Neuronal stem cell (in vitro differentiated cells): ENCODE data around the gene CD83.

Experiments used
- DNase-seq: peaks from one replicate; pipeline ENCODE4 v3.0.0-alpha.2; 2013; ENCODE audit warnings: low spot score
- H2AFZ ChIP-seq: one replicate; pipeline ENCODE4 v1.6.1; 2013; ENCODE audit warnings: mild to moderate bottlenecking, low read length, inconsistent platforms
- H2AK5ac ChIP-seq: 2 replicates; pipeline ENCODE4 v1.6.1; 2013; ENCODE audit warnings: low read depth, mild to moderate bottlenecking, inconsistent platforms, low read length, moderate library complexity, mixed read lengths
- H2BK120ac ChIP-seq: 2 replicates; pipeline ENCODE4 v1.6.1; 2013; ENCODE audit warnings: low read depth, mild to moderate bottlenecking, inconsistent platforms, low read length, moderate library complexity, mixed read lengths
- H2BK12ac ChIP-seq: one replicate; pipeline ENCODE4 v1.6.1; 2013; ENCODE audit warnings: low read length, inconsistent platforms
- H2BK15ac ChIP-seq: 2 replicates; pipeline ENCODE4 v1.6.1; 2013; ENCODE audit warnings: mild to moderate bottlenecking, low read length, inconsistent platforms, mixed read lengths
- H2BK5ac ChIP-seq: one replicate; pipeline ENCODE4 v1.6.1; 2013; ENCODE audit warnings: inconsistent platforms, mild to moderate bottlenecking, low read length, moderate library complexity
- H3K14ac ChIP-seq: one replicate; pipeline ENCODE4 v1.6.1; 2013; ENCODE audit warnings: low read length, inconsistent platforms
- H3K18ac ChIP-seq: 2 replicates; pipeline ENCODE4 v1.6.1; 2013; ENCODE audit warnings: low read length, inconsistent platforms
- H3K23ac ChIP-seq: 2 replicates; pipeline ENCODE4 v1.6.1; 2013; ENCODE audit warnings: low read depth, mild to moderate bottlenecking, mixed read lengths, low read length, inconsistent platforms; ENCODE audit not compliant: poor library complexity
- H3K27ac ChIP-seq: replicated peaks from 3 replicates; pipeline ENCODE4 v1.5.1; 2013; ENCODE audit warnings: low read length, inconsistent platforms
- H3K27me3 ChIP-seq, 3 experiments: 2 replicates each; pipeline ENCODE4 v1.6.1; 2013; ENCODE audit warnings: low read length in 3 of 3, mild to moderate bottlenecking in 2 of 3, inconsistent platforms in 1 of 3, low read depth in 1 of 3, mixed read lengths in 1 of 3, moderate library complexity in 1 of 3; ENCODE audit not compliant: control insufficient read depth in 3 of 3, insufficient read depth in 3 of 3
- H3K36me3 ChIP-seq, 2 donors: replicated peaks in 1 of 2; 2 replicates each; pipeline ENCODE4 v1.6.1; 2013; ENCODE audit warnings: low read length in 2 of 2; ENCODE audit not compliant: control insufficient read depth in 2 of 2, insufficient read depth in 2 of 2
- H3K4ac ChIP-seq: 2 replicates; pipeline ENCODE4 v1.6.1; 2013; ENCODE audit warnings: inconsistent platforms, mild to moderate bottlenecking, low read length, moderate library complexity
- H3K4me1 ChIP-seq, 2 donors: 1 replicate in 1 of 2; 2 replicates in 1 of 2; pipeline ENCODE4 v1.6.1; 2013; ENCODE audit warnings: low read length in 2 of 2, low read depth in 1 of 2; ENCODE audit not compliant: control insufficient read depth in 2 of 2, insufficient read depth in 1 of 2
- H3K4me2 ChIP-seq: one replicate; pipeline ENCODE4 v1.6.1; 2013; ENCODE audit warnings: mild to moderate bottlenecking, low read length, inconsistent platforms; ENCODE audit not compliant: insufficient read depth, poor library complexity, severe bottlenecking
- H3K4me3 ChIP-seq, 2 donors: 2 replicates each; pipeline ENCODE4 v1.5.1; 2013; ENCODE audit warnings: low read length in 2 of 2, mild to moderate bottlenecking in 2 of 2, inconsistent platforms in 1 of 2, moderate library complexity in 1 of 2
- H3K79me1 ChIP-seq: one replicate; pipeline ENCODE4 v1.6.1; 2013; ENCODE audit warnings: low read depth, mild to moderate bottlenecking, inconsistent platforms, low read length, moderate library complexity
- H3K9ac ChIP-seq: one replicate; pipeline ENCODE4 v1.6.1; 2013; ENCODE audit warnings: mild to moderate bottlenecking, low read depth, low read length, inconsistent platforms; ENCODE audit not compliant: poor library complexity
- H3K9me3 ChIP-seq, 2 donors: replicated peaks in 1 of 2; 2 replicates each; pipeline versions ENCODE3 to v1.6.1; 2013; ENCODE audit warnings: low read length in 2 of 2, mild to moderate bottlenecking in 2 of 2, inconsistent platforms in 1 of 2, low read depth in 1 of 2, mixed read lengths in 1 of 2, moderate library complexity in 1 of 2; ENCODE audit not compliant: control insufficient read depth in 2 of 2, insufficient read depth in 1 of 2
- H4K8ac ChIP-seq: one replicate; pipeline ENCODE4 v1.6.1; 2013; ENCODE audit warnings: low read depth, mild to moderate bottlenecking, inconsistent platforms, low read length, moderate library complexity
- H4K91ac ChIP-seq: one replicate; pipeline ENCODE4 v1.6.1; 2013; ENCODE audit warnings: low read length, low read depth, mild to moderate bottlenecking, inconsistent platforms; ENCODE audit not compliant: poor library complexity
- WGBS, 2 donors: extraction: QIAGEN DNeasy Blood & Tissue Kit; methylation state at CpG; one replicate each; pipeline ENCODE4 v1.1.7; 2013; ENCODE audit warnings: missing lambda C conversion rate in 2 of 2, mixed read lengths in 1 of 2; ENCODE audit not compliant: insufficient read length in 2 of 2, insufficient replicate concordance in 1 of 2; ENCODE audit errors: extremely low coverage in 2 of 2; 5-methylcytosine and 5-hydroxymethylcytosine counted together

The CD83 gene

DNA sequence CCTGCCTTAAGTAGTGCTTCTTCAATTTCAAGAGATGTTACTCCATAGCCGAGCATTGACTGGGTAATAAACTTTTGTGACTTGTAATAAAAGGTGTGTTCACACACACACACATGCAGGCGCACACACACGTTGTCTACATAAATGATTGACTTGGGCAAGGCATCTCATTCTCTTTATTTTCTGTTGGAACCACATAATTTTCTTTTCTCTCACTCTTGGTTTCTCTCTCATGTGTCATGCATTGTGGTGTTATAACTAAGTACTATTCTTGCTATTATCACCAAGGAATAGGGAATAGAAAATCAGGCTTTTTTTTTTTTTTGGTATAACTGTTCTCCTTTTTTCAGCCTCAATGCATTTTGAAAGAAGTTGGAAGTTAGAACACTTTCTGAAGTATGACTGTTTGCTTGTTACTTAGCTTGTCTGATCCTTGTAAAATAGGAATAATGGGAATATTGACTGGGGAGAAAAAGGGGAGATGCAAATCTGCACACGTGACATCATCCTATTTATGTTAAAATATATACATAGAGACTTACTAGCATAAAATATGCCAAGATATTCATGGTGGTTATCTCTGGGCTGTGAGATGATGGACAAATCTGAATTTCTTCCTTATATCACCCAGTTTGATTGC lies 26.1 kb upstream of the CD83 start:
- Histone ChIP-seq H3K27ac (no peak overlapping the region), H2AK5ac (no peak overlapping the region), H3K18ac (no peak overlapping the region), H3K4me2 (no peak overlapping the region), H3K4me1 (peaks cover 0 to 12% of the 10 kb centered on the region in 2 donors), H3K14ac (no peak overlapping the region), H3K9ac (no peak overlapping the region), H3K27me3 (no peaks in the 10 kb centered on the region), H3K23ac (no peak overlapping the region), H2AFZ (no peak overlapping the region), H3K4me3 (no peak overlapping the region), H3K9me3 (peaks cover 0 to 9% of the 10 kb centered on the region in 2 donors), H2BK12ac (no peak overlapping the region), H3K79me1 (no peaks in the 10 kb centered on the region), H2BK15ac (no peak overlapping the region), H2BK120ac (no peak overlapping the region), H4K8ac (no peak overlapping the region), H3K36me3 (no peaks in the 10 kb centered on the region), H4K91ac (no peak overlapping the region), H2BK5ac (no peak overlapping the region), H3K4ac (no peak overlapping the region)
- DNase-seq, result no peak
- no CpG with 5 or more reads among the region's 4 CpGs for WGBS, 2 donors

DNA sequence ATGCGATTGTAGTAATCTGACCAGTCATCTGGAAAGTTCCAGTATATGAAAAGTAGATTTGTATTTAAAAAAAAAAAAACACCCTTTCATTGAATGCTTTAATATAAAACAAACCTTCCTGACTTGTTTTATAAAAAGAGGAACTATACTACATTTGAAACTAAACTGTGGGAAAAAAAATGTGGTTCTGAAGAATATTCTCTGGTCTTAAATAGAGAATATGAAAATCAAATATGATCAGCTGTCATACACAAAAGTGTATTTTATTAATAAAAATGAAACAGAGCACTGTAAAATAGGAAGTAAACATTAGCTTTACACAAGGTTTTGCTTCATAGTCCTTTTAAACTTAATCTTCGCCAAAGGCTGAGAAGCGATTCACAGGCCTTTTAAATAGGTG lies 25.3 kb upstream of the CD83 start:
- H3K4ac ChIP-seq, result no peak overlapping the region
- no CpG with 5 or more reads among the region's 3 CpGs for WGBS, 2 donors
- H2AK5ac ChIP-seq, result no peak overlapping the region
- H3K9ac ChIP-seq, result no peak overlapping the region
- H3K4me2 ChIP-seq, result no peak overlapping the region
- H3K23ac ChIP-seq, result no peak overlapping the region
- H3K9me3 ChIP-seq, result peaks cover 0 to 9% of the 10 kb centered on the region in 2 donors
- no peak overlapping the region for H2BK120ac ChIP-seq
- H3K4me1 ChIP-seq, result peaks cover 0 to 12% of the 10 kb centered on the region in 2 donors
- H4K8ac ChIP-seq, result no peak overlapping the region
- no peak overlapping the region for H2AFZ ChIP-seq
- no peaks in the 10 kb centered on the region for H3K79me1 ChIP-seq
- no peak overlapping the region for H3K18ac ChIP-seq
- no peak overlapping the region for H3K27ac ChIP-seq
- H3K27me3 ChIP-seq, result no peaks in the 10 kb centered on the region
- H3K36me3 ChIP-seq, result no peaks in the 10 kb centered on the region
- H4K91ac ChIP-seq, result no peak overlapping the region
- H3K4me3 ChIP-seq, result no peak overlapping the region
- H2BK15ac ChIP-seq, result no peak overlapping the region
- H2BK12ac ChIP-seq, result no peak overlapping the region
- no peak for DNase-seq
- no peak overlapping the region for H3K14ac ChIP-seq
- no peak overlapping the region for H2BK5ac ChIP-seq

DNA sequence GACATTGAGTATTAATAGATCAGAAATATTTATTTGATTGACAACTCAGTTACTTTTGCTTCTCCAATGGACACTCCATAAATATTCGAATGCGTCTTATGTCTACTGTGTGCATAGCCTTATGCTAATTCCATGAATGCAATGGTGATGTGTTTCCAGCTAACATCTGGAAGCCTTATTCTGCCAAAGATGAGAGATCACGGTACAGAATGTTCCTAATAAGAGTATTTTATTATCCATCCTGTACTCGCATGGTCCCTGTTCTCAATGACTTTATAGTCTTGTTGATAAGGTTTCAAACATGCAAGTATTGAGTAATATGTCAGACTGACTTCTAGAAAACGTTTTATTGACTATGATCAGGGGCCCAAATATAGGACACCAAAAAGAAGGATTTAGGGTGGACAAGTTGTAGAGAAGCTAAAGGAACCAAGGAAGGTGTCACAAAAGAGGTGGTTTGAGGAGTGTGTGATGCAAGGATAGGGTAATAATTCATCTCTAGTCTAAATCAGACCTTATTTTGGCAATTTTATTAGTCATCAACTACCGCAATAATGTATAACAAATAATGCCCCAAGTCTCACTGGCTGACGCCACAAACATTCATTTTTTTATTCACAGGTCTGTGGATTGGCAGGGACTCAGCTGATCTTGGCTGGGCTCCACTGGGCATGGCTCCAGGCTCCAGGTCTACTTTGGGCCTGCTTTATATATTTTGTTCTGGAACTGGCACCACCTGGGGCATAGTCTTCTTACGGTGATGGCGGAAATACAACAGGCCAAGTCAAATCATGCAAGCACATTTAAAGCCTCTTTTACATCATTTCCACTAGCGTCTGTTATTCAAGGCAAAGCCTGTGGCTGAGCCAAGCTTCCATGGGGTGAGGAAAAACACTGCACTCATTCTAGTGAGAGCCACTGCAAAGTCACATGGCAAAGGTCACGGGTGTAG lies 24.5 kb upstream of the CD83 start:
- H3K36me3 ChIP-seq, result no peaks in the 10 kb centered on the region
- no peak overlapping the region for H2BK15ac ChIP-seq
- no peak overlapping the region for H2BK5ac ChIP-seq
- no peak overlapping the region for H4K8ac ChIP-seq
- no peak overlapping the region for H3K4me3 ChIP-seq
- H3K4me1 ChIP-seq, result peaks cover 0 to 11% of the 10 kb centered on the region in 2 donors
- no peak overlapping the region for H2BK12ac ChIP-seq
- no peak overlapping the region for H2BK120ac ChIP-seq
- H3K9me3 ChIP-seq, result peaks cover 0 to 9% of the 10 kb centered on the region in 2 donors
- DNase-seq, result no peak
- no peak overlapping the region for H4K91ac ChIP-seq
- H3K4me2 ChIP-seq, result no peak overlapping the region
- no peak overlapping the region for H3K23ac ChIP-seq
- WGBS, 2 donors, result no CpG with 5 or more reads among the region's 11 CpGs
- no peak overlapping the region for H2AK5ac ChIP-seq
- no peak overlapping the region for H3K4ac ChIP-seq
- no peak overlapping the region for H2AFZ ChIP-seq
- H3K9ac ChIP-seq, result no peak overlapping the region
- no peaks in the 10 kb centered on the region for H3K27me3 ChIP-seq
- H3K14ac ChIP-seq, result no peak overlapping the region
- no peak overlapping the region for H3K18ac ChIP-seq
- no peaks in the 10 kb centered on the region for H3K79me1 ChIP-seq
- H3K27ac ChIP-seq, result no peak overlapping the region

DNA sequence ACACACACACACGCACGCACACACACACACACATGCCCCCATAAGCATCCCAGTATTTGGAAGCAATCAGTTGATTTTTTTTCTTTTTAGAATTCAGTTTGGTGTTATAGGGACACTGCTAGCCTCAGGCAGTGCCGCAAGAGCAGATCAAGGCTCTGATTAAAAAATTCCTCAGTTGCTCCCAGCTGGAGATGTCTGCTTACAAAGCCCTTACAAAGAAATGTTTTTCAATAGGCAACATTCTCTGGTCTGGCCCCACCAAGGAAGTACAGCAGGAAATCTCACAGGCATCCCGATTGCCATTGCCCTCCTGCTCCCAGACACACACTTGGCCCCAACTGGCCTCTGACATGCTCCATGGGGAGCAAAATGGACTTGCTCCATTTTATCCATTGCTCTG lies 22.9 kb upstream of the CD83 start:
- H2BK15ac ChIP-seq, result no peak overlapping the region
- no peak overlapping the region for H3K4me2 ChIP-seq
- no peak overlapping the region for H2AFZ ChIP-seq
- H3K36me3 ChIP-seq, result no peaks in the 10 kb centered on the region
- no peak overlapping the region for H2BK120ac ChIP-seq
- no peak overlapping the region for H3K4ac ChIP-seq
- H3K27ac ChIP-seq, result no peak overlapping the region
- no peak overlapping the region for H2AK5ac ChIP-seq
- no peak overlapping the region for H3K14ac ChIP-seq
- peaks cover 0 to 9% of the 10 kb centered on the region in 2 donors for H3K9me3 ChIP-seq
- H4K8ac ChIP-seq, result no peak overlapping the region
- no peak overlapping the region for H2BK5ac ChIP-seq
- H3K79me1 ChIP-seq, result no peaks in the 10 kb centered on the region
- H4K91ac ChIP-seq, result no peak overlapping the region
- H3K18ac ChIP-seq, result no peak overlapping the region
- no peaks in the 10 kb centered on the region for H3K27me3 ChIP-seq
- no peak overlapping the region for H3K4me3 ChIP-seq
- WGBS, 2 donors, result no CpG with 5 or more reads among the region's 4 CpGs
- no peak overlapping the region for H3K9ac ChIP-seq
- no peaks in the 10 kb centered on the region for H3K4me1 ChIP-seq
- no peak overlapping the region for H2BK12ac ChIP-seq
- no peak for DNase-seq
- no peak overlapping the region for H3K23ac ChIP-seq
